WTC11 (cell line): ENCODE results near the gene IFNA5.

Experiments used
- ATF6 ChIP-seq: sonication (generic); formaldehyde crosslinking; IDR thresholded peaks from 2 replicates; pipeline ENCODE4 v1.8.1; 2023; ENCODE audit warnings: mild to moderate bottlenecking, missing genetic modification reagents
- ESRRA ChIP-seq: sonication (generic); formaldehyde crosslinking; IDR thresholded peaks from 2 replicates; pipeline ENCODE4 v1.8.1; 2022; ENCODE audit warnings: mild to moderate bottlenecking, missing genetic modification reagents, borderline replicate concordance
- MYBL2 ChIP-seq: sonication (generic); formaldehyde crosslinking; IDR thresholded peaks from 2 replicates; pipeline ENCODE4 v1.8.1; 2023; ENCODE audit warnings: mild to moderate bottlenecking, moderate library complexity, missing genetic modification reagents
- TP53 ChIP-seq: sonication (generic); formaldehyde crosslinking; IDR thresholded peaks from 2 replicates; pipeline ENCODE4 v1.8.1; 2023; ENCODE audit warnings: mild to moderate bottlenecking, missing genetic modification reagents
- TF ChIP-seq, protein P1 (sequence below): fragments of 200-600 bp; IDR thresholded peaks from 2 replicates; pipeline ENCODE4 v1.8.0; 2022; ENCODE audit warnings: antibody characterized with exemption
- TF ChIP-seq, protein P2 (sequence below): fragments of 250-450 bp; sonication (Bioruptor Pico); IDR thresholded peaks from 2 replicates; pipeline ENCODE4 v1.8.0; 2021; ENCODE audit warnings: mild to moderate bottlenecking

DNA sequence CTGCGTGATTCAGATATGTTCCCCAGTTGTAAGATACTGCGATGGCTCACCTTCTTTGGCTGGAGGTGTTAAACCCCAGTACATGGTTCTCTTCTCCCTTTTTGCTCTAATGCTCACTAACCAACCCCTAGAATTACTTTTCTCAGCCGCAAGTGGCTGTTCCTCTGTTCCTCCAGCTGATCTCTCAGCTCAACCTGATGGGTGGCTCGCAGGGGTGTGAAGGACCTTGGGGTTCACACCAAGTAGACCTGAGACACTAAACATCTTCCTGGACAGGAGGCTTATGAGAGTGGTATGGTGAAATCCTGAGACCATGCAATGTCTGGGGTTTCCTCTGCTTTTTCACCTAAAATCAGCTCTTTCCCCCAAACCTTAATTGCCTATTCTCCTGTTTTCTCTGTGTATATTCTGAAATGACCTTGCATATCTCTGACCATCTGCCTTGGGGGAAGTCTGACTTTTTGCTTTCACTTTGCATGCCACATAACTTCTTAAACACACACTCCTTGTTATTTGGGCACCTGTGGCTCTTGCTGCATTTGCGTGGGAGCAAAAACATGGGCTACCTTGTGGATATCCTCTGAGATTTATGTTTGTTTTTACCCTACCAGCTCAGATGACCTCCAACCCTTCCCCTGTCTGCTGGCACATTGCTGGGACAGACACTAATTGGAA is 49.4 kb downstream of the IFNA5 start:
- TF ChIP-seq TP53 (CRISPR knock-in tag) (no peak), ATF6 (CRISPR knock-in tag) (no peak), ESRRA (no peak), MYBL2 (no peak)
- TF ChIP-seq, protein P1, sequence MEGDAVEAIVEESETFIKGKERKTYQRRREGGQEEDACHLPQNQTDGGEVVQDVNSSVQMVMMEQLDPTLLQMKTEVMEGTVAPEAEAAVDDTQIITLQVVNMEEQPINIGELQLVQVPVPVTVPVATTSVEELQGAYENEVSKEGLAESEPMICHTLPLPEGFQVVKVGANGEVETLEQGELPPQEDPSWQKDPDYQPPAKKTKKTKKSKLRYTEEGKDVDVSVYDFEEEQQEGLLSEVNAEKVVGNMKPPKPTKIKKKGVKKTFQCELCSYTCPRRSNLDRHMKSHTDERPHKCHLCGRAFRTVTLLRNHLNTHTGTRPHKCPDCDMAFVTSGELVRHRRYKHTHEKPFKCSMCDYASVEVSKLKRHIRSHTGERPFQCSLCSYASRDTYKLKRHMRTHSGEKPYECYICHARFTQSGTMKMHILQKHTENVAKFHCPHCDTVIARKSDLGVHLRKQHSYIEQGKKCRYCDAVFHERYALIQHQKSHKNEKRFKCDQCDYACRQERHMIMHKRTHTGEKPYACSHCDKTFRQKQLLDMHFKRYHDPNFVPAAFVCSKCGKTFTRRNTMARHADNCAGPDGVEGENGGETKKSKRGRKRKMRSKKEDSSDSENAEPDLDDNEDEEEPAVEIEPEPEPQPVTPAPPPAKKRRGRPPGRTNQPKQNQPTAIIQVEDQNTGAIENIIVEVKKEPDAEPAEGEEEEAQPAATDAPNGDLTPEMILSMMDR, result no peak
- TF ChIP-seq, protein P2, sequence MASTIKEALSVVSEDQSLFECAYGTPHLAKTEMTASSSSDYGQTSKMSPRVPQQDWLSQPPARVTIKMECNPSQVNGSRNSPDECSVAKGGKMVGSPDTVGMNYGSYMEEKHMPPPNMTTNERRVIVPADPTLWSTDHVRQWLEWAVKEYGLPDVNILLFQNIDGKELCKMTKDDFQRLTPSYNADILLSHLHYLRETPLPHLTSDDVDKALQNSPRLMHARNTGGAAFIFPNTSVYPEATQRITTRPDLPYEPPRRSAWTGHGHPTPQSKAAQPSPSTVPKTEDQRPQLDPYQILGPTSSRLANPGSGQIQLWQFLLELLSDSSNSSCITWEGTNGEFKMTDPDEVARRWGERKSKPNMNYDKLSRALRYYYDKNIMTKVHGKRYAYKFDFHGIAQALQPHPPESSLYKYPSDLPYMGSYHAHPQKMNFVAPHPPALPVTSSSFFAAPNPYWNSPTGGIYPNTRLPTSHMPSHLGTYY (CRISPR knock-in tag), result no peak
